ENCODE measurements around the gene LEAP2. TPM values are rescaled to one million over a fixed set of nuclear protein-coding genes. Genes with fewer than 3 reads are reported as not detected.

Gene LEAP2
- total RNA-seq, 1 experiment from 2014 or later = 2.3 TPM

- H3K4me1 Mint-ChIP-seq (ENCODE audit: low read depth, unreplicated experiment) = peaks cover 29% of the 10 kb centered on the region
- intact Hi-C loops (cut with micrococcal nuclease; ENCODE audit: unreplicated experiment) = no loop called here
- CTCF ChIA-PET = interaction anchor here (1.1 kb wide), 1 partner anchor 13 kb away, joined by 3 read pairs; no protein-coding TSS in a partner anchor
- no TSS peak for BruUV-seq (replicated peaks)
- H3K9me3 Mint-ChIP-seq (ENCODE audit: low read depth, unreplicated experiment) = no peaks in the 10 kb centered on the region
- no peak for DNase-seq
- TF ChIP-seq CTCF (IDR thresholded peaks at IDR 0.05; ENCODE audit: unreplicated experiment) = no peak
- no peak overlapping the region for H3K27ac Mint-ChIP-seq (ENCODE audit: unreplicated experiment)
- no peaks in the 10 kb centered on the region for H3K36me3 Mint-ChIP-seq (ENCODE audit: insufficient read depth, unreplicated experiment)
- H3K4me3 Mint-ChIP-seq (ENCODE audit: low read depth, unreplicated experiment) = no peak overlapping the region
- no peaks in the 10 kb centered on the region for H3K27me3 Mint-ChIP-seq (ENCODE audit: unreplicated experiment)
Measured at GRCh38 chr5:132840313-132840712, 33.2 kb upstream of the LEAP2 start.

GRCh38 chr5:132840896-132841295 lies 32.6 kb upstream of the LEAP2 start:
- no peaks in the 10 kb centered on the region for H3K27me3 Mint-ChIP-seq (ENCODE audit: unreplicated experiment)
- no peak overlapping the region for H3K27ac Mint-ChIP-seq (ENCODE audit: unreplicated experiment)
- peaks cover 29% of the 10 kb centered on the region for H3K4me1 Mint-ChIP-seq (ENCODE audit: low read depth, unreplicated experiment)
- BruUV-seq (replicated peaks) = no TSS peak
- H3K9me3 Mint-ChIP-seq (ENCODE audit: low read depth, unreplicated experiment) = no peaks in the 10 kb centered on the region
- no peaks in the 10 kb centered on the region for H3K36me3 Mint-ChIP-seq (ENCODE audit: insufficient read depth, unreplicated experiment)
- no peak for TF ChIP-seq CTCF (IDR thresholded peaks at IDR 0.05; ENCODE audit: unreplicated experiment)
- CTCF ChIA-PET = interaction anchor here (0.6 kb wide), 1 partner anchor 119 kb away, joined by 3 read pairs; no protein-coding TSS in a partner anchor
- no peak overlapping the region for H3K4me3 Mint-ChIP-seq (ENCODE audit: low read depth, unreplicated experiment)
- no peak for DNase-seq
- intact Hi-C loops (cut with micrococcal nuclease; ENCODE audit: unreplicated experiment) = no loop called here

GRCh38 chr5:132841305-132841704 lies 32.2 kb upstream of the LEAP2 start:
- Mint-ChIP-seq H3K27ac (ENCODE audit: unreplicated experiment) (no peak overlapping the region), H3K4me3 (ENCODE audit: low read depth, unreplicated experiment) (no peak overlapping the region), H3K27me3 (ENCODE audit: unreplicated experiment) (no peaks in the 10 kb centered on the region), H3K36me3 (ENCODE audit: insufficient read depth, unreplicated experiment) (no peaks in the 10 kb centered on the region), H3K9me3 (ENCODE audit: low read depth, unreplicated experiment) (no peaks in the 10 kb centered on the region), H3K4me1 (ENCODE audit: low read depth, unreplicated experiment) (peaks cover 29% of the 10 kb centered on the region)
- TF ChIP-seq CTCF (IDR thresholded peaks at IDR 0.05; ENCODE audit: unreplicated experiment) = no peak
- CTCF ChIA-PET = interaction anchor here (0.6 kb wide), 1 partner anchor 119 kb away, joined by 3 read pairs; no protein-coding TSS in a partner anchor
- no TSS peak for BruUV-seq (replicated peaks)
- intact Hi-C loops (cut with micrococcal nuclease; ENCODE audit: unreplicated experiment) = no loop called here
- DNase-seq = no peak

- TF ChIP-seq CTCF (IDR thresholded peaks at IDR 0.05; ENCODE audit: unreplicated experiment) = no peak
- CTCF ChIA-PET = interaction anchor here (0.9 kb wide), 1 partner anchor 13 kb away, joined by 4 read pairs; no protein-coding TSS in a partner anchor
- Mint-ChIP-seq H3K27me3 (ENCODE audit: unreplicated experiment) (no peaks in the 10 kb centered on the region), H3K4me1 (ENCODE audit: low read depth, unreplicated experiment) (peaks cover 13% of the 10 kb centered on the region), H3K27ac (ENCODE audit: unreplicated experiment) (no peak overlapping the region), H3K36me3 (ENCODE audit: insufficient read depth, unreplicated experiment) (no peaks in the 10 kb centered on the region), H3K4me3 (ENCODE audit: low read depth, unreplicated experiment) (no peak overlapping the region), H3K9me3 (ENCODE audit: low read depth, unreplicated experiment) (no peaks in the 10 kb centered on the region)
- BruUV-seq (replicated peaks) = no TSS peak
- intact Hi-C loops (cut with micrococcal nuclease; ENCODE audit: unreplicated experiment) = no loop called here
- no peak for DNase-seq
Measured at GRCh38 chr5:132848270-132848669, 25.2 kb upstream of the LEAP2 start.

All from Calu3 (cell line).